Mesothelial cell of epicardium (in vitro differentiated cells): Measurements from ENCODE around the gene TIMM22. TPM values are rescaled to one million over a fixed set of nuclear protein-coding genes. Genes with fewer than 3 reads are reported as not detected.

ENCODE experiments used
- DNase-seq, 2 experiments: peaks; one replicate each; pipeline ENCODE4 v3.0.0; 2021; ENCODE audit warnings: low spot score in 2 of 2; ENCODE audit not compliant: unreplicated experiment in 2 of 2
- H3K27ac Mint-ChIP-seq: 2 replicates; pipeline ENCODE4 v1.8.0; 2021; ENCODE audit warnings: mixed read lengths
- H3K27me3 Mint-ChIP-seq: 2 replicates; pipeline ENCODE4 v1.8.0; 2021; ENCODE audit warnings: low read depth, mixed read lengths
- H3K36me3 Mint-ChIP-seq: 2 replicates; pipeline ENCODE4 v1.8.0; 2021; ENCODE audit warnings: mixed read lengths
- H3K4me1 Mint-ChIP-seq: 2 replicates; pipeline ENCODE4 v1.8.0; 2021; ENCODE audit warnings: mixed read lengths
- H3K4me3 Mint-ChIP-seq: 2 replicates; pipeline ENCODE4 v1.8.0; 2021; ENCODE audit warnings: mild to moderate bottlenecking, moderate library complexity, mixed read lengths
- H3K9me3 Mint-ChIP-seq: 2 replicates; pipeline ENCODE4 v1.8.0; 2021; ENCODE audit warnings: mixed read lengths
- CTCF ChIP-seq: fragments of 200-600 bp; sonication (generic); IDR thresholded peaks from one replicate; pipeline ENCODE4 v1.5.0; 2021; ENCODE audit warnings: antibody characterized with exemption; ENCODE audit not compliant: unreplicated experiment
- total RNA-seq: library from RNA; stranded (reverse); gene quantifications from 3 replicates; pipeline ENCODE4 v1.2.1, GENCODE V29; 2021

TIMM22 gene
- total RNA-seq, 1 donor from 2014 or later: 15.5 TPM

GRCh38 chr17:962166-962565, 34.8 kb upstream of the TIMM22 start:
- Mint-ChIP-seq H3K36me3 (peaks cover 1% of the 10 kb centered on the region), H3K9me3 (no peaks in the 10 kb centered on the region), H3K4me1 (peaks cover 53% of the 10 kb centered on the region), H3K27ac (no peak overlapping the region), H3K27me3 (no peaks in the 10 kb centered on the region), H3K4me3 (no peak overlapping the region)
- TF ChIP-seq CTCF: no peak
- no peak for DNase-seq

GRCh38 chr17:962670-963069, 34.3 kb upstream of the TIMM22 start:
- Mint-ChIP-seq H3K9me3 (no peaks in the 10 kb centered on the region), H3K4me3 (no peak overlapping the region), H3K27ac (peak overlapping the region; percentile 72), H3K36me3 (peaks cover 3% of the 10 kb centered on the region), H3K27me3 (no peaks in the 10 kb centered on the region), H3K4me1 (peaks cover 51% of the 10 kb centered on the region)
- TF ChIP-seq CTCF: no peak
- no peak for DNase-seq

GRCh38 chr17:964876-965275, 32.1 kb upstream of the TIMM22 start:
- Mint-ChIP-seq H3K27me3 (no peaks in the 10 kb centered on the region), H3K36me3 (peaks cover 8% of the 10 kb centered on the region), H3K4me1 (peaks cover 64% of the 10 kb centered on the region), H3K4me3 (no peak overlapping the region), H3K9me3 (no peaks in the 10 kb centered on the region), H3K27ac (peak overlapping the region; percentile 75)
- DNase-seq: no peak
- no peak for TF ChIP-seq CTCF

- peaks cover 8% of the 10 kb centered on the region for H3K36me3 Mint-ChIP-seq
- H3K4me1 Mint-ChIP-seq: peaks cover 70% of the 10 kb centered on the region
- H3K27me3 Mint-ChIP-seq: no peaks in the 10 kb centered on the region
- DNase-seq: no peak
- H3K27ac Mint-ChIP-seq: peak overlapping the region; percentile 75
- no peak for TF ChIP-seq CTCF
- H3K4me3 Mint-ChIP-seq: no peak overlapping the region
- H3K9me3 Mint-ChIP-seq: no peaks in the 10 kb centered on the region
These were observed 31.5 kb upstream of the TIMM22 start for GRCh38 chr17:965311-965989.

GRCh38 chr17:967122-967521, 29.8 kb upstream of the TIMM22 start:
- no peak for DNase-seq
- no peak overlapping the region for H3K4me3 Mint-ChIP-seq
- peak overlapping the region; percentile 19 for H3K27ac Mint-ChIP-seq
- no peaks in the 10 kb centered on the region for H3K9me3 Mint-ChIP-seq
- H3K36me3 Mint-ChIP-seq: peaks cover 8% of the 10 kb centered on the region
- TF ChIP-seq CTCF: no peak
- H3K27me3 Mint-ChIP-seq: no peaks in the 10 kb centered on the region
- peaks cover 66% of the 10 kb centered on the region for H3K4me1 Mint-ChIP-seq
